Measurements from ENCODE around the gene KLRF1.
A peak's percentile ranks its signal among the peaks of the same experiment; 100 is the strongest.

The KLRF1 gene

GRCh38 chr12:9808504-9808903 is 18.8 kb upstream of the KLRF1 start:
- no peak for DNase-seq

DNA sequence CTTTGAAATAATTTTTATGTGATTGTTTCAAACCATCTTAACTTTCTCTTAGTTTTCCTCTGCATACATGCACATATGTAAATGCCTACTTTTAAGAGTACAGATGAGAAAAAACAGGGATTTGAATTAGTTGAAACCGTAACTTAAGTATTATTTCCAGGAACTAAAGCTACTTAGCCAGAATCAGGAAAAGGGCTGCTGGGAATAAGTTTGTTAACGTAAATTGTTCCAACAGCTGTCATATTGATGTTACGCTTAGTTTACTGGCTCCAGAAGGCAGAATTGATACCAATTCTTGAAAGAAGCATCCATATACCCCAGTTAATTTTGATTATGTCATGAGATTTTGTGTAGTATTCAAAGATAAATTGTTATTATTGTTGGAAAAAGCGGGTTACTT is 17.9 kb upstream of the KLRF1 start:
- DNase-seq: no peak

DNA sequence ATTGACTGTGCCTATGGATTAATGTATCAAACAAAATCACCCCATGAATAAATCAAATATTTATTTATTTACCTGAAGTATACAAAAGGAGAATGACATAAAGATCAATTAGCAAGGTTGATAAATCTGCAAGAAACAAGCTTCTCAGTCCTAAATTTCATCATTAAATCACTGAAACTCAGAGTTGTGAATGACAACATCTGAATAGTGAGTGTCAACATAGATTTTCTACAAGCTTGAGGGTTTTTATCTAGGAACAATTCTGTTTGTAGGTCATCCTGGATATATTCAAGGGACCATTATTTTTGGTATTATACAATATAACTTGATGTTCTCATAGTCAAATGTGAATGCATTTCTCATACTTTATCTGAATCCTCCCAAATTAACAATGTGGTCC is 17.4 kb upstream of the KLRF1 start:
- DNase-seq: no peak

DNA sequence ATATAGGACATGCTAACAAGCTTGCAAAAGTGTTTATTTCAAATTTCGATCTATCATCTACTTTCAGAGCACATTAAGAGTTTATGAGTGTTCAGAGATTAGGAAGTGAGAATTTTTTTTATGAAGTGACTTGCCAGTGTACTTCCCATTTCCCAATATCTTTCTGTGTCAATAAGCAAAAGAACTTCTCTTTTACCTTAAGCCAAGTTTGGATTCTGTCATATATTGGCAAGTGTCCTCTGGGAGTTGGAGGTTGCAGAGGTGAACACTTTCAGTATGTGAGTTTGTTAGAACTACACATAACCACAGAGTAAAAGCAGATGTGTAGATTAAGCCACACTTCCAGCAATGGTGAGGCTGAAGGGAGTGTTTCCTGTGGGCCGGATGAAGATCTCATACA is 16.6 kb upstream of the KLRF1 start:
- no peak for DNase-seq

GRCh38 chr12:9811621-9812020 is 15.7 kb upstream of the KLRF1 start:
- DNase-seq: no peak

- DNase-seq: peak in 33 of 58 donors; percentile 1 to 50 (median 13)
Measured at GRCh38 chr12:9813821-9814798, 13.2 kb upstream of the KLRF1 start.

- no peak for DNase-seq
Measured at GRCh38 chr12:9820281-9820930, 6.9 kb upstream of the KLRF1 start.

DNA sequence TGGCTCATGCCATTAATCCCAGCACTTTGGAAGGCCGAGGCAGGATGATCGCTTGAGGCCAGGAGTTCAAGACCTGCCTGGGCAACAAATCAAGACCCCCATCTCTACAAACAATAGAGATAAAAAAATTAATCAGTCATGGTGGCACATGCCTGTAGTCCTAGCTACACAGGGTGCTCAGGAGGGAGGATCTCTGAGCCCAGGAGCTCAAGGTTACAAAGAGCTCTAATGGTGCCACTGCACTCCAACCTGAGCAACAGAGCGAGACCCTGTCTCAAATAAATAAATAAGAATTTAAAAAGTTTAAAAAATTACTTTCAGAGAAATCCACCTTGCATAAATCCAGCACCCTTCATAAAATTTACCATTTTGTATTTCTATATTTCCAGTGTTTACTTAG is 2.2 kb downstream of the KLRF1 start:
- DNase-seq: no peak

- no peak for DNase-seq
Measured at GRCh38 chr12:9829982-9830381, 2.7 kb downstream of the KLRF1 start.

GRCh38 chr12:9831720-9832119 is 4.4 kb downstream of the KLRF1 start:
- DNase-seq: no peak

DNA sequence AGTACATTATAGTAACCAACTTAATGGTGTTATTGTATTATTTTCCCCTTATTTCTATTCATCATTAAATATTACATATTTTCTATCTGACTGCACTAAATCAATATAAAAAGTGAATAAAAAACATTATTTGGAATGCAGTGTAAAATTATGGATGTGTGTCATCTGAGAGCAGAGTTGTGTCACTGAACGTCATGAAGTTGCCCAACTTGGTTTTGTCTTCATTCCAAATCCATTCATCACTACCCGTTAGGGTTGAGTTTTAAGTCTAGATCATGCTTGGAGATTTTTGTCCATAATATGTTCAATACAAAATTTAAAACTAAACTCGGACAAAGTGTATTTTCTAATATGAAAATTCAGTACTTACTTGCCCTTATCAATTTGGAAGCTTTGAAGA is 16.1 kb downstream of the KLRF1 start:
- DNase-seq: no peak

DNA sequence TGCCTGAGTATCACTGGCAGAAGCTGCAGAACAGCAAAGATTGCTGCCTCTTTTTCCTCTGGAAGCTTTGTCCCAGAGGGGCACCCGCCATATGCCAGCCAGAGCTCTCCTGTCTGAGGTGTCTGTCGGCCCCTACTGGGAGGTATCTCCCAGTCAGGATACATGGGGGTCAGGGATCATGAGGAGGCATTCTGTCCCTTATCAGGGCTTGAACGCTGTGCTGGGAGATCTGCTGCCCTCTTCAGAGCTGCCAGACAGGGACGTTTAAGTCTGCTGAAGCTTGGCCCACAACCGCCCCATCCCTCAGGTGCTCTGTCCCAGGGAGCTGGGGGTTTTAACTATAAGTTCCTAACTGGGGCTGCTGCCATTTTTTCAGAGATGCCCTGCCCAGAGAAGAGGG is 21.6 kb downstream of the KLRF1 start:
- DNase-seq: no peak

- DNase-seq: no peak
Measured at GRCh38 chr12:9851050-9851449, 23.8 kb downstream of the KLRF1 start.

DNA sequence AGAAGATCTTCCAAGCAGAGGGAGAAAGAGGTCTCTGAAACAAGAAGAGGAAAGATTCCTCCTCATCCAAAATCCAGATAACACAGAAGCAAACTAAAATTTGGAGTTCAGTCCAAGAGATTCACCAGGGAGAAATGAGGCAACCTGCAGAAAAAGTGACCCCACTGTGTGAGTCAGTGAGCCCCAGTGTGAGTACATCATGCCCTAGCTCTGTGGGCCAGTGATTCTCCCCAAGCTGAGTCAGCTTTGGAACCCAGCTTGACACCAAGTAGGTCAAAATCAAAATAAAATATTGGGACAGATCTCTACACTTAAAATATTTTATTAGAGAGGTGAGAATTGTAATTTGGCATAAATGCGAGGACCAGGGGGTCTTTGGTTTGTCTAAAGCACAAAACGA is 24.6 kb downstream of the KLRF1 start:
- no peak for DNase-seq

- no peak for DNase-seq
Measured at GRCh38 chr12:9856151-9856550, 28.9 kb downstream of the KLRF1 start.

- DNase-seq: no peak
Measured at GRCh38 chr12:9856894-9857293, 29.6 kb downstream of the KLRF1 start.

GRCh38 chr12:9858135-9858534 is 30.9 kb downstream of the KLRF1 start:
- DNase-seq: no peak

DNA sequence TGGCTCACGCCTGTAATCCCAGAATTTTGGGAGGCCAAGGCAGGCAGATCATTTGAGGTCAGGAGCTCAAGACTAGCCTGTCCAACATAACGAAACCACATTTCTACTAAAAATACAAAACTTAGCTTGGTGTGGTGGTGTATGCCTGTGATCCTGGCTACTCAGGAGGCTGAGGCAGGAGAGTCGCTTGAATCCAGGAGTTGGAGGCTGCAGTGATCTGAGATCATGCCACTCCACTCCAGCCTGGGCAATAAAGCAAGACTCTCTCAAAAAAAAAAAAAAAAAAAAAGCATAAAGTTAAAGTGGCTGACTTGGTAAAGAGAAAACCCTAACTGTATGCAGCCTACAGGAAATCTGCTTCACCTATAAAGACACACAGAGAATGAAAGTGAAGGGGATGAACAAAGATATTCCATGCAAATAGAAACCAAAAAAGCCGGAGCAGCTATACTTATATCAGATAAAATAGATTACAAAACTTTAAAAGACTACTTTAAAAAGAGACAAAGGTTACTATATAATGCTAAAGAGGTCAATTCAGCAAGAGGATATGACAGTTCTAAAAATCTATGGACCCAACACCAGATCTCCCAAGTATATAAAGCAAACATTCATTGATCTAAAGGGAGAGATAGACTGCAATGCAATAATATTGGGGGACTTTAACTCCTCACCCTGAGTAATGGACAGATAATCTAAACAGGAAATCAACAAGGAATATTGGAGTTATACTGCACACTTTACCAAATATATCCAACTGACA is 37.8 kb downstream of the KLRF1 start:
- no peak for DNase-seq

GRCh38 chr12:9866860-9867269 is 39.6 kb downstream of the KLRF1 start:
- no peak for DNase-seq

- DNase-seq: no peak
Measured at GRCh38 chr12:9867531-9867930, 40.2 kb downstream of the KLRF1 start.

GRCh38 chr12:9868311-9868801 is 41.1 kb downstream of the KLRF1 start:
- DNase-seq: no peak

DNA sequence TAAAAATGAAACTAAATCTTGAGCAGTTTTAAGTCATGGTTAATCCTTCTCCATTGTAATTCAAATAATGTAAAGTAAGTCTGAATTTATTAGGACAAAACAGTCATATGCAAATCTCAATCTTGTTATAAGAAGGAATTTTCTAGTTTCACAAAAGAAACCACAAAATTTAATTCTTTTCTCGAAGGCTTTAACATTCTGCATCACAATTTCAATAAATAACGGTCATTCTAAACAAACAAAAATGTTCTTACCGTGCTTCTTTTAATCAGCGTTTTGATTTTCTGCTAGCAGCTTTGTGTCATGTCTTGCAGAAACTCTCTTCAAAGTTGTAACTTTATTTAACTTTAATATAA is 41.6 kb downstream of the KLRF1 start:
- no peak for DNase-seq
